GM12801 (cell line): ENCODE data around the gene CD300H.

Experiments
- CTCF ChIP-seq: IDR thresholded peaks from one replicate; pipeline ENCODE4 v1.5.1; 2011; ENCODE audit warnings: control low read depth; ENCODE audit not compliant: insufficient read length; ENCODE audit errors: extremely low read depth

CD300H gene

DNA sequence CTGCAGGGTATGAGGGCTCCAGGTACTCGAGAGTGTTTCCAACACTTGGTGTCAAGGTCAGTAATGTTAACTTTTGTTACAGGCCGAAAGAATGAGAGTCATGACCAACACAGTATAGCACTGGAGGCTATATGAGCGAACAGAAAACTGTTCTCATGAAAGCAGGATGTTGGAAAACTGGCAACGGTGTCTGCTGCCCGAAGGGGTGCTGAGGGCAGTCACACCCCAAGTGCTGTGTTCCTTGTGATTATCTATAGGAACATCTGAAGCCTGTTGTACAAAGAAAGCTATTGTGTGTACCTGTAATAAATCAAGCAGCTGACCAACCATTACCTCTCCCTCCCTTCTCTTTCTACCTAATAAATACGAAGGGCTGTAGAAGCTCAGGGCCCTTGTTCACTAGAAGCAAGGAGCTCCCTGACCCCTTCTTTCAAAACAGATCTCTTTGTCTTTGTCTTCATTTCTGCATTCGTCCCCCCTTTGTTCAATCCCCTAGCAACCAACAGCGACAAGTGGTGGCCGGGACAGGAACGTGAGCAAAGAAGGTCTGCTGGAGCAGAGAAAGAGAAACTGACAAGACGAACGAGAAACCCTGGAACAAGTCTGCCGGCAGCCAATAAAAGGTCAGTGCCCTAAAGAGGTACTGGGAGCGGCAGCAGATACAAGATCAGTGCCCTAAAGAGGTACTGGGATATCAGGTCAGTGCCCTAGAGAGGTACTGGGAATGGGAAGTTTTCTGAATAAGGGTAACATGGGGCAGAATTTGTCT lies 17.2 kb upstream of the CD300H start:
- TF ChIP-seq CTCF, result no peak

DNA sequence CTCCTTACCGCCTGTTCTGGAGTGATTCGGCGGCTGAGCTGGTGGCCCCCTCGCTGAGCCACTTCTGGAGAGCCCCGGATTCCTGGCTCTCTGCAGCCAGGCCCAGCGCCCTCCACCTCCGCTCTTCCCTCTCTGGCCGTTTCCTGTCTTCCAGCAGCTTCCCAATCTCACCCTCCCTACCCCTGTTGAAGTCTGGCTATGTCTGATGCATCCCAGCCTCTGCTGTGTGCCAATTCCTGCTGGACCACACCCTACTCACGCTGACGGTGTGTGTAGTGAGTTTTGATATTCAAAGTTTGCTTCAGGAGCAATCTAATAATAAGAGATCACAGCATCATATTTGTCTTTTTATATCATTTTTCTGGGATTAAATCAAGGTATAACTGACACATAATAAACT lies 15.3 kb upstream of the CD300H start:
- TF ChIP-seq CTCF, result no peak

GRCh38 chr17:74579900-74580299 lies 12.6 kb upstream of the CD300H start:
- no peak for TF ChIP-seq CTCF

GRCh38 chr17:74578979-74579378 lies 11.7 kb upstream of the CD300H start:
- TF ChIP-seq CTCF, result no peak

- TF ChIP-seq CTCF, result no peak
These were observed 7.3 kb upstream of the CD300H start for GRCh38 chr17:74574489-74575142.

DNA sequence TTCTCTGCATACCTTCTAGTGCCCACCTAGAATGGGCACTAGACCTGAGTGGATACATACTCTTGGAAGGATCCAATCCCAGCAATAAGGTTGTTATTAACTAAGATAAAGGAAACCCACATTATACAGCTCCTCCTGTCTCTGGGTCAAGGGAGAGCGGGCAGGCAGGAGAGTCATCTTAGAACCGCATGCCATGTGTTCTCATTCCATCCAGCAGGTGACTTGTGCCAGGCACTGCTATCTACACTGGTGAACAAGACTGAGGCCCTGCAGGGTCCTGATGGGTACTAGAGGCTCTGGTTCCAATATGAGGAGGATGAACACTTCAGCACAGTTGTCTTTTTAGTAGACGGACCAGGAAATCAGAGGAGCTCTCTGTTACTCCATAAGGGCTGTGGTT lies 5.9 kb upstream of the CD300H start:
- no peak for TF ChIP-seq CTCF

DNA sequence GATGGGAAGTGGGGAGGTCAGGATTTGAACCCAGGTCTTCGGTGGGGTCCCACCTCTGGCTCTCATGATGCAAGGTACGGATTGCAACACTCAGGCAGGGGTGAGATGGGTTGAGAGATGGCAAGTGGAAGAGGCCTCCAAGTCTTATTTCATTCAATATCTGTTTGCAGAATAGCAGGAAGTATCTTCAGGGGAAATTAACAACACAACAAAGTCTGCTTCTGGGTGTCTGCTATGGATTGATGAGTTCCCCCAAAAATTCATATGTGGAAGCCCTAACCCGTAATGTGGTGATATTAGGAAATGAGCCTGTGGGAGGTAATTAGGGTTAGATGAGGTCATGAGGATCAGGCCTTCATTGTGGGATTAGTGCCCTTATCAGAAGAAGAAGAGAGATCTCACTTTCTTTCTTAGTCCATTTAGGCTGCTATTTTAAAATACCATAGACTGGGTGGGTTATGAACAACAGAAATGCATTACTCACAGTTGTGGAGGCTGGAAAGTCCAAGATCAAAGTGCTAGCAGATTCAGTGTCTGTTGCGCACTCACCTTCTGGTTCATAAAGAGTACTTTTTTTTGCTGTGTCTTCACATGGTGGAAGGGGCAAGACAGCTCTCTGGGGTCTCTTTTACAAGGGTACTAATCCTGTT lies 4.4 kb upstream of the CD300H start:
- TF ChIP-seq CTCF, result no peak
